ENCODE results near the gene C1orf50.

C1orf50 gene

GRCh38 chr1:42822800-42823392 is 55.8 kb downstream of the C1orf50 start (continued):
- no peak for TF ChIP-seq CSDC2 (CRISPR knock-in tag; IDR thresholded peaks at IDR 0.05)
- TF ChIP-seq ZFP3 (CRISPR knock-in tag; IDR thresholded peaks at IDR 0.05) = no peak
- no peak for TF ChIP-seq RARB (CRISPR knock-in tag; IDR thresholded peaks at IDR 0.05)
- TF ChIP-seq POU6F1 (CRISPR knock-in tag; IDR thresholded peaks at IDR 0.05; ENCODE audit: borderline replicate concordance, low read depth) = no peak
- no peak for TF ChIP-seq CSRNP3 (CRISPR knock-in tag; IDR thresholded peaks at IDR 0.05)
- TF ChIP-seq ISL1 (CRISPR knock-in tag; IDR thresholded peaks at IDR 0.05) = peak; percentile 78
- no peak for TF ChIP-seq ZNF565 (CRISPR knock-in tag; conservative IDR thresholded peaks at IDR 0.05; ENCODE audit: low read depth)
- TF ChIP-seq TCF4 (CRISPR knock-in tag; IDR thresholded peaks at IDR 0.05; ENCODE audit: borderline replicate concordance) = peak; percentile 82
- TF ChIP-seq ZFP30 (CRISPR knock-in tag; IDR thresholded peaks at IDR 0.05) = no peak
- TF ChIP-seq ESRRG (CRISPR knock-in tag; IDR thresholded peaks at IDR 0.05) = no peak
- no peak for TF ChIP-seq ZNF70 (CRISPR knock-in tag; IDR thresholded peaks at IDR 0.05)
- TF ChIP-seq GLIS3 (CRISPR knock-in tag; IDR thresholded peaks at IDR 0.05) = no peak
- TF ChIP-seq PPARA (CRISPR knock-in tag; IDR thresholded peaks at IDR 0.05; ENCODE audit: borderline replicate concordance) = no peak

GRCh38 chr1:42824481-42825035 is 57.5 kb downstream of the C1orf50 start:
- TF ChIP-seq ARNTL (CRISPR knock-in tag; IDR thresholded peaks at IDR 0.05; ENCODE audit: borderline replicate concordance, low read depth) (no peak), BACH2 (CRISPR knock-in tag; IDR thresholded peaks at IDR 0.05; ENCODE audit: borderline replicate concordance) (no peak)
- no peak for ATAC-seq

- TF ChIP-seq RARB (CRISPR knock-in tag; IDR thresholded peaks at IDR 0.05) (no peak), PATZ1 (CRISPR knock-in tag; IDR thresholded peaks at IDR 0.05; ENCODE audit: borderline replicate concordance) (no peak), TOX (CRISPR knock-in tag; IDR thresholded peaks at IDR 0.05; ENCODE audit: borderline replicate concordance) (no peak), ESRRG (CRISPR knock-in tag; IDR thresholded peaks at IDR 0.05) (no peak)
- ATAC-seq = no peak
Measured at GRCh38 chr1:42825036-42825851, 58.2 kb downstream of the C1orf50 start.
